HEK293T (cell line): ENCODE results near the gene ADAMTS13.

ENCODE experiments used
- ELF4 ChIP-seq: fragments of 450-650 bp; IDR thresholded peaks from 2 replicates; pipeline ENCODE4 v1.6.1; 2017; ENCODE audit warnings: antibody characterized with exemption
- SUZ12 ChIP-seq: fragments of 450-650 bp; IDR thresholded peaks from 2 replicates; pipeline ENCODE4 v1.6.1; 2016; ENCODE audit warnings: mild to moderate bottlenecking

- TF ChIP-seq ELF4 = no peak
- no peak for TF ChIP-seq SUZ12
Observed at GRCh38 chr9:133485531-133486260, 63.5 kb downstream of the ADAMTS13 start.
